Glutamatergic neuron (in vitro differentiated cells): ENCODE measurements around the gene SASH1. TPM values are rescaled to one million over a fixed set of nuclear protein-coding genes. Genes with fewer than 3 reads are reported as not detected.

Experiments used
- DNase-seq: peaks from one replicate; pipeline ENCODE4 v3.0.0; 2022
- H3K27ac Mint-ChIP-seq: one replicate; pipeline ENCODE4 v1.8.0; 2020; ENCODE audit warnings: mild to moderate bottlenecking, mixed read lengths, inconsistent platforms; ENCODE audit not compliant: unreplicated experiment
- H3K27me3 Mint-ChIP-seq: one replicate; pipeline ENCODE4 v1.8.0; 2020; ENCODE audit warnings: mild to moderate bottlenecking, moderate library complexity, mixed read lengths, inconsistent platforms; ENCODE audit not compliant: unreplicated experiment
- H3K36me3 Mint-ChIP-seq: one replicate; pipeline ENCODE4 v1.8.0; 2020; ENCODE audit warnings: mild to moderate bottlenecking, mixed read lengths, inconsistent platforms; ENCODE audit not compliant: unreplicated experiment
- H3K4me1 Mint-ChIP-seq: one replicate; pipeline ENCODE4 v1.8.0; 2020; ENCODE audit warnings: mild to moderate bottlenecking, low read depth, mixed read lengths, inconsistent platforms; ENCODE audit not compliant: unreplicated experiment
- H3K4me3 Mint-ChIP-seq: one replicate; pipeline ENCODE4 v1.8.0; 2020; ENCODE audit warnings: mild to moderate bottlenecking, mixed read lengths, inconsistent platforms; ENCODE audit not compliant: unreplicated experiment
- H3K9me3 Mint-ChIP-seq: one replicate; pipeline ENCODE4 v1.8.0; 2020; ENCODE audit warnings: mild to moderate bottlenecking, moderate library complexity, mixed read lengths, inconsistent platforms; ENCODE audit not compliant: unreplicated experiment
- CTCF ChIP-seq: fragments of 200-600 bp; sonication (generic); IDR thresholded peaks from one replicate; pipeline ENCODE4 v1.5.0; 2021; ENCODE audit not compliant: partially characterized antibody, unreplicated experiment
- total RNA-seq: library from RNA; stranded (reverse); fragmentation: NEBNext Ultra II Directional; extraction: Animal tissue kit (Norgen Biotek cat#: 25700); gene quantifications from one replicate; pipeline ENCODE4 v1.2.1, GENCODE V29; 2021; ENCODE audit not compliant: unreplicated experiment

Gene SASH1
- total RNA-seq, 1 donor from 2014 or later = 5.0 TPM

GRCh38 chr6:148423133-148423532, 80.5 kb downstream of the SASH1 start:
- no peak for DNase-seq
- Mint-ChIP-seq H3K27me3 (no peaks in the 10 kb centered on the region), H3K27ac (no peak overlapping the region), H3K4me1 (no peaks in the 10 kb centered on the region), H3K4me3 (no peak overlapping the region), H3K36me3 (no peaks in the 10 kb centered on the region), H3K9me3 (no peaks in the 10 kb centered on the region)
- TF ChIP-seq CTCF = no peak

- Mint-ChIP-seq H3K36me3 (no peaks in the 10 kb centered on the region), H3K4me1 (no peaks in the 10 kb centered on the region)
- DNase-seq = no peak
Measured at GRCh38 chr6:148423601-148424270, 81.1 kb downstream of the SASH1 start.

GRCh38 chr6:148425443-148425842, 82.8 kb downstream of the SASH1 start:
- H3K27ac Mint-ChIP-seq = no peak overlapping the region
- H3K4me1 Mint-ChIP-seq = no peaks in the 10 kb centered on the region
- TF ChIP-seq CTCF = no peak
- H3K9me3 Mint-ChIP-seq = no peaks in the 10 kb centered on the region
- no peaks in the 10 kb centered on the region for H3K36me3 Mint-ChIP-seq
- no peaks in the 10 kb centered on the region for H3K27me3 Mint-ChIP-seq
- no peak for DNase-seq
- H3K4me3 Mint-ChIP-seq = no peak overlapping the region

More at GRCh38 chr6:148423601-148424270, 81.1 kb downstream of the SASH1 start:
- no peaks in the 10 kb centered on the region for H3K27me3 Mint-ChIP-seq
- no peaks in the 10 kb centered on the region for H3K9me3 Mint-ChIP-seq
- H3K4me3 Mint-ChIP-seq = no peak overlapping the region
- no peak for TF ChIP-seq CTCF
- no peak overlapping the region for H3K27ac Mint-ChIP-seq

- no peak for DNase-seq
- Mint-ChIP-seq H3K4me1 (no peaks in the 10 kb centered on the region), H3K27me3 (no peaks in the 10 kb centered on the region), H3K4me3 (no peak overlapping the region), H3K27ac (peak overlapping the region; percentile 31), H3K9me3 (no peaks in the 10 kb centered on the region), H3K36me3 (no peaks in the 10 kb centered on the region)
- no peak for TF ChIP-seq CTCF
Measured at GRCh38 chr6:148426317-148426977, 83.8 kb downstream of the SASH1 start.

GRCh38 chr6:148427333-148427732, 84.7 kb downstream of the SASH1 start:
- Mint-ChIP-seq H3K36me3 (no peaks in the 10 kb centered on the region), H3K27ac (no peak overlapping the region), H3K27me3 (no peaks in the 10 kb centered on the region), H3K4me1 (no peaks in the 10 kb centered on the region), H3K9me3 (no peaks in the 10 kb centered on the region), H3K4me3 (no peak overlapping the region)
- no peak for TF ChIP-seq CTCF
- no peak for DNase-seq
